Measurements from ENCODE around the gene SCFD2.

- TF ChIP-seq FOXP2 (optimal IDR thresholded peaks at IDR 0.05; ENCODE audit: borderline replicate concordance, extremely low read depth, extremely low read length, insufficient read depth) (no peak), REST (IDR thresholded peaks at IDR 0.05; ENCODE audit: insufficient read depth in 1 of 2, low read depth in 2 of 2, low read length in 2 of 2) (no peak), POLR2AphosphoS5 (IDR thresholded peaks at IDR 0.05; ENCODE audit: low read depth, low read length) (no peak), TAF1 (IDR thresholded peaks at IDR 0.05; ENCODE audit: borderline replicate concordance, insufficient read depth, low read length) (no peak)
Observed at GRCh38 chr4:53123819-53124218, 242.0 kb downstream of the SCFD2 start.

All from PFSK-1 (cell line).